GM19468 (cell line): Measurements from ENCODE around the gene ZNF419.

Source experiments
- ATAC-seq: cut with Tn5 transposase; IDR thresholded peaks from one replicate; pipeline ENCODE4 v1.9.1; 2021; ENCODE audit warnings: mild to moderate bottlenecking, moderate library complexity, moderate number of reproducible peaks; ENCODE audit not compliant: unreplicated experiment; ENCODE audit errors: extremely low read depth

ZNF419 gene

DNA sequence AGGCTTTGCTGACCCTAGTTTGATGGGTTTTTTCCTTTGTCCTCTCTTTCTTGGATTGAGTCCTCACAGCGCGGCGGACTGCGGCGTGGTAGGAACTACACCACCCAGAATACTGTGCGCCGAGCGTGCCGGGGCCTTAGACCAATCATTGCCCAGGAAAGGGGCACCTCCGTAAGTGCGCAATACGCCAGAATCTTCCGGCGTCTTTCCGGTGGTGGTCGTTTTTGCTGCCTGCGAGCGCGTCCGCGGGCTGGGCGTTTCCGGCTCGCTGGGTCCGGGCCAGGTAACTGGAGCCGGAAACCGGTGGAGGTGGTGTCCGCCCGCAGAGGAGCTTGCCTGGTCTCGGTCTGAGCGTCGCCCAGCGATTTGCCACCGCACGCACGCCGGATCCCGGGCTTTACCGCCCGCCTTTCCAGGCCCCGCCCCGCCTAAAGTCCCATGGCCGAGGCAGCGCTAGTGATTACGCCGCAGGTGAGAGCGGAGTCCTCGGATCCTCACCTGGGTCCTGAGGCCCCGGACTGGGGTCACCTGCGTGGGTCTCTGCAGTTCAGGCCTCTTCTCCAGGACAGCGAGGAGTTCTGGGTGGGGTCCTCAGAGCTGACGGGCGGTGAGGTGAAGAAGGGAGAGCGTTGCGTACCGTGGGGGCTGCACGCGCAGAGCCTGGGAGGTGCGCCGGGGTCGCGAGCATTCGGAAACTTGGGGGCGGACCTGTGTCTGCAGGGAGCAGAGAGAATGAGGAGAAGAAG is 39.8 kb downstream of the ZNF419 start, which contains the start of gene ZNF549:
ZNF549 (plus strand) TSS at position 221 of the 746 bp plus-strand sequence; CDS start at position 439, 218 bp downstream.
- peak; percentile 81 for ATAC-seq

DNA sequence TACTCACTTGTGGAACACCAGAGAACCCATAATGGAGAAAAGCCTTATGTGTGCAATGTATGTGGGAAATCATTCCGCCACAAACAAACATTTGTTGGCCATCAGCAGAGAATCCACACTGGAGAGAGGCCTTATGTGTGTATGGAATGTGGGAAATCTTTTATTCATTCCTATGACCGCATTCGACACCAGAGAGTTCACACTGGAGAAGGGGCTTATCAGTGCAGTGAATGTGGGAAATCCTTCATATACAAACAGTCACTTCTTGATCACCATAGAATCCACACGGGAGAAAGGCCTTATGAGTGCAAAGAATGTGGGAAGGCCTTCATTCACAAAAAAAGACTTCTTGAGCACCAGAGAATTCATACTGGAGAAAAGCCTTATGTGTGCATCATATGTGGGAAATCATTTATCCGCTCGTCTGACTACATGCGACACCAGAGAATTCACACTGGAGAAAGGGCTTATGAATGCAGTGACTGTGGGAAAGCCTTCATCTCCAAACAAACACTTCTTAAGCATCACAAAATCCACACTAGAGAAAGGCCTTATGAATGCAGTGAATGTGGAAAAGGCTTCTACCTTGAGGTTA is 50.5 kb downstream of the ZNF419 start:
- ATAC-seq: no peak
